HUDEP-2 (cell line): ENCODE measurements around the gene CDKAL1.

Experiments used
- DNase-seq, 76 experiments: peaks; one replicate each; lab custom pipeline; 2025; ENCODE audit not compliant: unreplicated experiment in 76 of 76; lab: John Stamatoyannopoulos, UW

The CDKAL1 gene

DNA sequence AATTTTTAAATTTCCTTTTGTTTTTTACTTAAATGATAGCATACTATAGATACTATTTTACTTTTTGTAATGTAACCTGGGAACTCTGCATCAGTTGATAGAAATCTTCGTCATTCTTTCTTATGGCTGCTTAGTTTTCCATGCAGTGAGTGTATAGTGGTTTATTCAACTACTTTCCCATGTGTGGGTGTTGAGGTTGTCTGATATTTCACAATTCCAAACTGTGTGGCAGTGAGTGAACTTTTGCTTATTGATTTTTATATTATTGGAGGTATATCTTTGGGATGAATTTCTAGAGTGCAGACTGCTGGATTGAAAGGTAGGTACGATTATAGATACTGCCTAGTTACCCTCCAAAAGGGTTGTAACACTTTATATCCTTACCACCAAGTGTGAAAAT lies 136.5 kb downstream of the CDKAL1 start:
- DNase-seq: no peak

DNA sequence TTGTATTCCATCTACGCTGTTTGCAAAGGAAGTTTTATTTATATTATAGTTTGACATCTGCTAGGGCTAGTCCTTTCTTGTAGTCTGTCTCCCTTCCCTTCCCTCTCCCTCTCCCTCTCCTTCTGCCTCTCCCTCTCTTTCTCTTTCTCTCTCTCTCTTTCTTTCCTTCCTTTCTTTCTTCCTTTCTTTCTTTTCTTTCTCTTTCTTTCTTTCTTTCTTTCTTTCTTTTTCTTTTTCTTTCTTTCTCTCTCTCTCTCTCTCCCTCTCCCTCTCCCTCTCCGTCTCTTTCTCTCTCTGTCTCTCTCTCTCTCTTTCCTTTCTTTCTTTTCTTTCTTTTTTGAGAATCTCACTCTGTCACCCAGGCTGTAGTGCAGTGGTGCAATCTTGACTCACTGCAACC lies 137.8 kb downstream of the CDKAL1 start:
- no peak for DNase-seq

DNA sequence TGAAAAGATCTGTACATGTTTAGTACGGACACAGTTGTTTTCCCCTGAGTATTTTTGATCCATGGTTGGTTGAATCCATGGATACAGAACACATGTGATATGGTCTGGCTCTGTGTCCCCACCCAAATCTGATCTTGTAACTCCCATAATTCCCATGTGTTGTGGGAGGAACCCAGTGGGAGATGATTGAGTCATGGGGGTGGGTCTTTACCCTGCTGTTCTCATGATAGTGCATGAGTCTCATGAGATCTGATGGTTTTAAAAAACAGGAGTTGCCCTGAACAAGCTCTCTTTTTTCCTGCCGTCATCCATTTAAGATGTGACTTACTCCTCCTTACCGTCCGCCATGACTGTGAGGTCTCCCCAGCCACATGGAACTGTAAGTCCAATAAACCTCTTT lies 139.2 kb downstream of the CDKAL1 start:
- no peak for DNase-seq

DNA sequence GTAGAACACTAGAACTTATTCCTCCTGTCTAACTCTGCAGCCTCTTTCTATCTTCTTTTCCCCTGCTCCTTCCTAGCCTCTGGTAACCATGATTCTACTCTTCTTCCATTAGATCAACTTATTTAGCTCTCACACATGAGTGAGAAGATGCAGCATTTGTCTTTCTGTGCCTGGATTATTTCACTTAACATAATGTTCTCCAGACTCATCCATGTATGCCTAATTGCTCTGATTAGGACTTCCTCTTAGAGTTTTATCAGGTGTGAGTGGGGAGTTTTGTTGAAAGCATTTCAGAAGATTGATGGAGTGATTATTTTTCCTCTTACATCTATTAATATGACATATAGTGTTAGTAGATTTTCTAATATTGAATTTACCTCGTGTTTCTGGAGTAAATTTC lies 140.4 kb downstream of the CDKAL1 start:
- DNase-seq: no peak

DNA sequence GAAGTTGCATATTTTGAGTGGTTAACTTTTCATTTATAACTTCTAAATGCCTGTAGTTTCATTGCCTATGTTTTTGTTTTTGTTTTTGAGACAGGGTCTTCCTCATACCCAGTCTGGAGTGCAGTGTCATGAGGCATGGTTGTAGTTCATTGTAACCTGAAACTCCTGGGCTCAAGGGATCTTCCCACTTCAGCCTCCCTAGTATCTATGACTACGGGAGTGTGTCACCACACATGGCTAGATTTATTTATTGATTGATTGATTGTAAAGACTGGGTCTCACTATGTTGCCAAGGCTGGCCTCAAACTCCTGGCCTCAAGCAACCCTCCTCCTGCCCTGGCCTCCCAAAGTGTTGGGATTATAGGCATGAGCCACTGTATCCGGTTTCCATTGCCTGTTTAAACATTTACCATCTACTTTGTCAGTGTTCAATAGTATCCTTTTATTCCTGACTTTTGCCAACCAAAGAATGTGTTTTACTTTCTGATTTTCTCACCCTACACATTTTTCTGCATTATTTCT lies 144.6 kb downstream of the CDKAL1 start:
- DNase-seq: no peak

DNA sequence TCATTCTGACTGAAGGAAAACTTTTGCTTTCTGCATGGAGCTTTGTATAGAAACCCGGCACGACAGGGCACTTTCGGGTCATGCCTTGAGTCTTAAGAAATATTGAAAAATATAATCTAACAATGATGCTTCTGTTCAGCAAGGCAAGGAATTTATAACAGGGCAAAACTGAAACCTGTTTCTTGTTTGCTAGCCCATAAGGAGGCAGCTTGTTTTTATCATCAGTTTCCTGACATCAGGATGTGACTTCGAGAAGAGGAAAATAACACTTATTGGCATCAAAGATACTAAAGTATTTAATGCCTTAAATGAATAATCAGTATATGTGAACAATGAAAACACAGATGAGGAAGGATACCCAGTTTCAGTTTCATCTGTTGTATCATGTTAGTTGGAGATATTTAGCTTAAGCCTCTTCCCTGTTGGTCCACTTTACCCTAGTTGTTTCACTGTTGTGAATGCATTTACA lies 146.5 kb downstream of the CDKAL1 start:
- no peak for DNase-seq

DNA sequence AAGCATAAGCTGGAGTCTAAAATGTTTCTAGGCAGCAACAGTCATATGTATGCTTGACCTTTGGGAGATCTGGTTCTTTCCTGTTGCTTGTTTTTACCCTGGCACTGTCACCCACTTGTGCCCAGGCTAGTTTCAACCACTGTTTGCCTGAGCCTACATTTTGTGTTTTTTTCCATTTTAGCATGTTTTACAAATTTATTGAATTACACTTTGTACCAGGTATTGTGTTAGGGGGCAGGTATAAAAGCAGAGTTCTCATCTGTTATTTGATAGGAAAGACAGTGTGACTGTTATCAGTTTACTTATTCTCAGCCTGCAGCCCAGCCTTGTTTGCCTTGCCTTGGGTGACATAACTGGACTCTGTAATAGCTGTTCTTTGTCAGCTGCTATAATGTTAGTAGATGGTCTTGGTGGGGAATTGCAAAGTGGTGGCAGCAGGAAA lies 147.0 kb downstream of the CDKAL1 start:
- peak in 1 of 76 experiments; percentile 21 for DNase-seq

DNA sequence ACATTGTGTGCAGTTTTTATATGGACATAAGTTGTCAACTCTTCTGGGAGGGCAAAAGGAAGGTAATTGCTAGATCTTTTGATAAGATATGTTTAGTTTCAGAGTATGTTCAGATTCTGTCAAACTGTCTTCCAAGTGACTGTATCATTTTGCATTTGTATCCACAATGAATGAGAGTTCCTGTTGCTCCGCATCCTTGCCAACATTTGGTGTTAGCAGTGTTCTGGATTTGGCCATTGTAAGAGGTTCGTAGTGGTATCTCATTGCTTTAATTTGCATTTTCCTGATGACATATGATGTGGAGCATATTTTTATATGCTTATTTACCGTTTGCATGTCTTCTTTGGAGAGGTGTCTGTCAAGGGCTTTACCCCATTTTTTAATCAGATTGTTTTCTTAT lies 150.2 kb downstream of the CDKAL1 start:
- no peak for DNase-seq

DNA sequence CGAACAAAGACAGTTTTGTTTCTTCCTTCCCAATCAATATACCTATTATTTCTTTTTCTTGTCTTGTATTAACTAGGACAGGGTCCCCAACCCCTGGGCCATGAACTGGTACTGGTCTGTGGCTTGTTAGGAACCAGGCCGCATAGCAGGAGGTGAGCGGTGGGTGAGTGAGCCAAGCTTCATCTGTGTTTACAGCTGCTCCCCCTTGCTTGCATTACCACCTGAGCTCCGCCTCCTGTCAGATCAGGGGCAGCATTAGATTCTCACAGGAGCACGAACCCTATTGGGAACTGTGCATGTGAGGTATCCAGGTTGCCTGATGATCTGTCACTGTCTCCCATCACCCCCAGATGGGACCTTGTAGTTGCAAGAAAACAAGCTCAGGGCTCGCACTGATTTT lies 151.9 kb downstream of the CDKAL1 start:
- no peak for DNase-seq

DNA sequence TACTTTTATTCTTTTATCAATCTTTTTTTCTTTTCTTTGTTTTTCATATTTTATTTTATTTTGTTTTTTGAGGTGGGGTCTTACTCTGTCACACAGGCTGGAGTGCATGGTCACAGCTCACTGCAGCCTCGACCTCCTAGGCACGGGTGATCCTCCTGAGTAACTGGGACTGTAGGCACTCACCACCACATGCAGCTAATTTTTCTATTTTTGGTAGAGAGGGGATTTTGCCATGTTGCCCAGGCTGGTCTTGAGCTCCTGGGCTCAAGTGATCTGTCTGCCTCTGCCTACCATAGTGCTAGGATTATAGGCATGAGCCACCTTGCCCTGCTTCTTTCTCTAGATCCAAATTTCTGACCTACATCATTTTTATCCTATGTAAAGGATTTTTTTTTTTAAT lies 153.2 kb downstream of the CDKAL1 start:
- DNase-seq: no peak

DNA sequence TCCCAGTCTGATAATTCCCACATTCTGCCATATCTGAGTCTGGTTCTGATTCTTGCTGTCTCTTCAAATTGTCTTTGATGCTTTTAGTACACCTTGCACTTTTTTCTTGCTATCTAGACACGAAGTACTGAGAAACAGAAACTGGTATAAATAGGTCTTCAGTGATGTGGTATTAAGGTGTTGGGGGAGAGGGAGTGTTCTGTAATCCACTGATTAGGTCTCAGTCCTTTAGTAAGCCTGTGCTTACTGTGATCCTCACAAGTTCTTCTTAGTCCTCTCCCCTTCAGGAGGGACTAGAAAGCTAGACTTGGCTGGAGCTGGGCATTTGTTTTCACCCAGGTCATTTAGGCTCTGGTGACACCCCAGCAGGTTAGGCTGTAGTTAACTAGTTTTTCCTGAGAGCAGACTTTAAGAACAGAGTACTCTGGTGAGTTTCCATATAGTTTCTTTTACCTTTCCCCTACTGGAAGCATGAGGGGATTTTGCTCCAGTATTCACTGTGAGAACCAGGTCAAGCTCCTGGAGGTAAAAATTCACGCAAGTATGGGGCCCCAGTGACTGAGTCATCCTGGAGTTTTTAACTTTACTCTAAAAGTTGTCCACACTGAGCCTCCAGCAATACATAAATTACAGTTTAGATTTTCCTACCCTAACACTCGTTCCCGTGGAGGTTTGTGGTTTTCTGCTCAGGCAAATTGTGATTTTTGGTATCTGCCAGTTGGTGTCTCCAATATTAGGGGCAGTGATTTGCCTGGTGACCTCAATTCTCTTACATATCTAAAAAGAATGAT lies 154.6 kb downstream of the CDKAL1 start:
- peak in 2 of 76 experiments; percentile 10 to 20 for DNase-seq

DNA sequence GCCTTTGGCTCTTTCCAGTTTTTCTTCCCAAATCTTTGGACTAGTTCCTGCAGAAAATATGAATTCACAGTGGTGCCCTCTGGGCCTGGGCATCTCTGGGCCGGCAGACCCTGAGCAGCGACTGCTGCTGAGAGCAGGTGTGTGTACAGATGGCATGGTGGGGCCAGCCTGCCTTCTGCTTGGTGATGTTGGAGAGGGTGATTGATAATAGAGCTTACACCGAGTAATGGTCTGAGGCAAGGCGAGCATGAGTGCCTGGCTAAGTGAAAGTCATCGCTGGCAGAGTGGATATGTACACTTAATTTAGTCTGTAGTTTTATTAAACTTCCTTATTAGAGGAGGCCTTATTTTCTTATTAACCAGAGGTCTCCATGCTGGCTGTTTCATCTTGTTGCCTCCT lies 156.9 kb downstream of the CDKAL1 start:
- no peak for DNase-seq

DNA sequence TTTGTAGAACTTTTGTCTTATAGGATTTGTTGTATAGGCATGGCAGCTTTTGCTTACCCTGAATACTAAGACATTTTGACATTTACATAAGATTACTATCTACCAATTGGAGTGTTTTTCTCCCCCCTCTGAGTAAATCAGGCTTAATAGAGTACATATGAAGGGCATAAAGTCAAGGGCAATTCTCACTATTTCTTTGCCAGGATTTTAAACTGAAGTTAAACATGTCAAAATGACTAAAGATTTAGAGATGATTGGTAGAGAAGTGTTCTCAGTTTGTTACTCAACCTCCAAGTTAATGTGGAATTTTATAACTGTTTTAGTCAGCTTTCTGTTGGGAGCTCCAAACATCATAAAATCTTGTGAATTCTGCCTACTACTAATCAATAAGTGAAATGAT lies 157.8 kb downstream of the CDKAL1 start:
- DNase-seq: no peak

DNA sequence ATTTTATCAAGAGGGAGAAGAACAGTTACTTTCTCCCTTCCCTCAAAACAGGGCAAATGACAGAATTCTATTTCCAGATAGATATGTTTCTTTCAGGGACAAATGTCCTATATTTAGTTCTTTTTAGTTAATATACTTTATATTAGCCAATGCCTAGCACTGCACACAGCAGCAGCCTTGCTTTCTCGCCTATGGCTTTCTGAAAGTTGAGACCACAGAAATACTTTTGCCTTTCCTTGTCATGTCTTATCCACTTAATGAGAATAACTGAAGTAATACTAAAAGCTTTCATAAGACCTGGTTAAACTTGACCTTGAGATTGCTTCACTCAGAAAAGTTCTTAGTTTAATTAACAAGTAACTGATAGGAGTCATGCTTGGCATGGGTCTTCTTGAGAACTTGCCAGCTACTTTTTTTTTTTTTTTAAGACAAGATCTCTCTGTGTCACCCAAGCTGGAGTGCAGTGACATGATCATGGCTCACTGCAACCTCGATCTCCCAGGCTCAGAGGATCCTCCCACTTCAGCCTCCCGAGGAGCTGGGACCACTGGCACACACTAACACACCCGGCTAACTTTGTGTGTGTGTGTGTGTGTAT lies 159.3 kb downstream of the CDKAL1 start:
- DNase-seq: peak in 70 of 76 experiments; percentile 17 to 90 (median 62)

DNA sequence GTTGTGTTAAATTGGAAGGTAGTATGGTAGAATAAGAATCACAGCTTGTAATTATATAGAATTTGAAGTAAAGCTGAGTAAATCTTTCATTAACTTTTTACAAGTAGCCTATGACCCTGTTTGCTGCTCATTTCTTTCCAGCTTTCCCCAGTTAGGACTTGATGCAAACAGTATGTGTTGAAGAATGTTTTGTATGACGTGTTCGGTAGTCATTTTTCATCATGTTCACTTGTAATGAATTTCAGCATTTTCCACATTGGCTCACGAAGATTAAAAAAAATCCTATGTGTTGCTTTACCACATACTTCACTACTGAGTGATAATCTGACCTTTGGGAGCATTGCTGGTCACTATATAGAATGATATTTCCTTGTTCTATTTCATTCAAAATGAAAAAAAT lies 162.4 kb downstream of the CDKAL1 start:
- no peak for DNase-seq

DNA sequence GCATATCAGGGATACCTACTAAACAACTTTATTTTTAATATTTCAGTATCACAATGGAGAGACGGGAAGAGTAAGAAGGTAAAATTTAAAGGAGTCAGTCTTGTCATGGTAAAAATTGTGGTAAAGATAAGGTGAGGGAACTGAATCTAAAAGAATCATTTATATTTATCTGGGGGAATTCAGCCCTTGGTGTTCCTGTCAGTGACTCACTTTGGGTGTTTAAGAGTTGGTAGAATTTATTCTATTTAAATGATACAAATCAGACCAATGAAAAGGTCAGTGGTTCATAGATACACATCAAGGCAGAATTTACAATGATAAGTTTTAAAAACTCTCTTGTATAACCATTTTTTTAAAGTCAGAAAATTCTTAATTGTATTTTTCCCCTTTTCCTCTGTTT lies 164.4 kb downstream of the CDKAL1 start:
- peak in 1 of 76 experiments; percentile 43 for DNase-seq

DNA sequence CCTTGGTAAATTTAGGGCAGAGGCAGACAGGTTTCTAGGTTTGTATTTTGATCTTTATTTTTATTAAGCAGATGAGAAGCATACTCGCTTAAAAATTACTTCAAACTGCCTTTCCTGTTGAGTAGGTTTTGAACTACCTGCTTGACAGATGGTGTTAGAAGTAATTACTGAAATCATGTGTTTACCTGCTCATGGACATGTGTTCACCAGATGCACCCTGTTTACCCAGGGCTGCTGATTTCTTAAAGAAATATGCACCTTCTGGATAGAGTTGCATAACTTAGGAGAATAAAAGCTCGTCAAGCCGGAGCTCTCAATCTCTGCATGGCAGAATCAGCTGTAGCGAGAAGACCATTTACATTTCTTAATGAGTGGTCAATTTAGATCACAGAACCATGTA lies 165.1 kb downstream of the CDKAL1 start:
- no peak for DNase-seq

DNA sequence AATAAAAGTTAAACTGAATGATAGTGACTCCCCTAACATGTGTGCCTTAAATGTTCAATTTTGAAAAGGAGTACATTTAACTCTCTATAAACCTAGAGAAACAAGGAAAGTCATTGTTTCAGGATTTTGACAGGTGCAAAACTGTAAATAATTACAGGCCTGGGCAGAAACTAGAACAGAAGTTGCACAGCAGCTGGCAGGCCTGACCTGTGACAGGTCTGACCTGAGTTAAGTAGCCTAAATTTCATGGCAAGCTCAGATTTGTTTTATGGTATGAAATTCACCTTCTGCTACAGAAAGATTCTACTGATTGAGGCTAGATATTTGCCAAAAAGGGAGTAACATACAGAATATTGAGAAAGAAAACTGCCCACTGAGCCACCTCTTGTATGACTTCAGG lies 166.1 kb downstream of the CDKAL1 start:
- no peak for DNase-seq

DNA sequence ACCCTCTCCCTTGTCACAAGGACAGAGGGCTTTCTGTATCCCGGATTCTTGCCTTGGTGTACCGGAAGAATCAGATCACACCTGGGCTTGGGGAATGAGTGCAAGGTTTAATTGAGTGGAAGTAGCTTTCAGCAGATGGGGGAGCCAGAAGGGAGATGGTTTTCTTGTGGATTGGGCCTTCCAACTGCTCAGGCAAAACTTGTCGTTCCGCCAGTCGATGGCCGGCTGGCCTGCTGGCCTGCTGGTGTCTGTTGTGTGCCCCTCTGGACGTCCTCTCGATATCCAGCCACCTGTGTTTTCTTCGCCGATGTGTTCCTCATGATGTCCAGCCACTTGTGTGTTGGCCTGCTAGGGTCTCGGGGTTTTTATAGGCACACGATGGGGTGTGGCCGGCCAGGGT lies 168.1 kb downstream of the CDKAL1 start:
- no peak for DNase-seq

DNA sequence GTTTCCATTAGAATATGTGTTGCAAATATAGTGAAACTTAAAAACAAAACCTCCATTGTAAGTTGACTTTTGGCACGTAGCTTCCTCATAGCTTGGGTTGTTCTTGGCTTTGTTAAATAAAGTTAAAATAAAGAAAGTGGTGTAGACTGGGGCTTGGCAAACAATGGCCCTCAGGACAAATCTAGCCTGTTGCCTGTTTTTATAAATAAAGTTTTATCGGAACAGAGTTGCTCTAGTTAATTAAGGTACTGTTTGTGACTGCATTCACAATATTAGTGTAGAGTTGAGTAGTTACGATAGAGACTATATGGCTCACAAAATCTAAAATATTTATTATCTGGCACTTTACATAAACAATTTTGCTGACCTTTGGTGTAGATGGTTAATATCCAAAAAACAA lies 168.8 kb downstream of the CDKAL1 start:
- DNase-seq: no peak

DNA sequence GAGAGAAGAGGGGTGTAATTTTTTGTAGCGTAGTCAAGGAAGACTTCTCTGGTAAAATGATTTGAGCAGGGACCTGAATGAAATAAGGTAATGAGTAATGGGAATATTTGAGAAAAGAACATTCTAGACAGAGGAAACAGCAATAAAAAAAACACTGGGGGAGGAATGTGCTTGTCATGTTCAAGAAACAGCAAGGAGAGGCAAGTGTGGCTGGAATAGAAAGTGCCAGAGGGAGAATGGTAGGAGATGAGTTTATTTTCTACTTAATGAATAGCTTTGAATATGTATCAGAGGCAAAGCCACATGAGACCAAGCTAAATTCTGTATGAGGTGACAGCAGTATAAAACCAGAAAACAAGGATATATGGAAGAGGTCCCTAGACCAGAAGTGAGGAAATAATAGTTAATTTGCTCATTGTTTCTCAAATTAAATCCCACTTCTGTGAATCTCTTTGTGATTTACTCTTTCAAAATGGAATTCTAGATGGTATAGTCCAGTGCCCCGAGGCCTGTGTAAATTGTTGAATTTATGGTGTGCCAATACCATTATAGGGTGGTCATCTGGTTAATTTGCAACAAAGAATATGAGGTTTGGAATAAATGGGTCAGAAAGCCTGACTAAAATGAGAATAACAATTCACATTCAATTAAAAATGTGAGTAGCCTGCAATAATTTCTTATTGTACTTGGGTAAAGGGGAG lies 170.2 kb downstream of the CDKAL1 start:
- no peak for DNase-seq
